Thyroid gland (tissue), 4 donors: ENCODE measurements around the gene CAMTA1.

ENCODE experiments used
- CTCF ChIP-seq, 6 experiments: fragments of 200-600 bp in 3 of 6; fragments of 450-650 bp in 3 of 6; sonication (generic) in 3 of 6; IDR thresholded peaks; one replicate each; pipeline ENCODE4 v1.5.1; 2016 to 2019; ENCODE audit warnings: antibody characterized with exemption in 6 of 6, mild to moderate bottlenecking in 2 of 6, inconsistent platforms in 1 of 6, moderate library complexity in 1 of 6
- POLR2A ChIP-seq, 2 donors: fragments of 450-650 bp; IDR thresholded peaks; one replicate each; pipeline ENCODE4 v1.6.1; 2017; ENCODE audit warnings: antibody characterized with exemption in 2 of 2, mild to moderate bottlenecking in 2 of 2, moderate library complexity in 1 of 2

- no peak for TF ChIP-seq CTCF (IDR thresholded peaks at IDR 0.05)
- no peak for TF ChIP-seq POLR2A (IDR thresholded peaks at IDR 0.05)
These were observed 999.9 kb downstream of the CAMTA1 start for GRCh38 chr1:7785108-7785507.
